GM21390 (cell line): Measurements from ENCODE around the gene BMP6.

Source experiments
- ATAC-seq: cut with Tn5 transposase; IDR thresholded peaks from one replicate; pipeline ENCODE4 v1.9.1; 2021; ENCODE audit not compliant: unreplicated experiment

The BMP6 gene

GRCh38 chr6:7719364-7719850 is 6.5 kb upstream of the BMP6 start:
- ATAC-seq, result no peak

- no peak for ATAC-seq
Measured at GRCh38 chr6:7720346-7720745, 5.6 kb upstream of the BMP6 start.

GRCh38 chr6:7721649-7722048 is 4.2 kb upstream of the BMP6 start:
- no peak for ATAC-seq

GRCh38 chr6:7723041-7723447 is 2.9 kb upstream of the BMP6 start:
- no peak for ATAC-seq

- no peak for ATAC-seq
Measured at GRCh38 chr6:7723554-7723953, 2.3 kb upstream of the BMP6 start.

GRCh38 chr6:7725412-7725811 is 487 bp upstream of the BMP6 start:
- ATAC-seq, result no peak

- ATAC-seq, result peak; percentile 24
Measured at GRCh38 chr6:7726416-7727085, 652 bp downstream of the BMP6 start.

- ATAC-seq, result peak; percentile 8
Measured at GRCh38 chr6:7727086-7727945, 1.4 kb downstream of the BMP6 start.

GRCh38 chr6:7727946-7728854 is 2.3 kb downstream of the BMP6 start:
- no peak for ATAC-seq

- no peak for ATAC-seq
Measured at GRCh38 chr6:7728855-7729590, 3.1 kb downstream of the BMP6 start.

- no peak for ATAC-seq
Measured at GRCh38 chr6:7730001-7730783, 4.3 kb downstream of the BMP6 start.

GRCh38 chr6:7730784-7731227 is 4.9 kb downstream of the BMP6 start:
- no peak for ATAC-seq

- no peak for ATAC-seq
Measured at GRCh38 chr6:7731294-7731693, 5.4 kb downstream of the BMP6 start.

- ATAC-seq, result no peak
Measured at GRCh38 chr6:7732228-7732627, 6.3 kb downstream of the BMP6 start.

GRCh38 chr6:7734707-7735383 is 8.9 kb downstream of the BMP6 start:
- ATAC-seq, result no peak

GRCh38 chr6:7737106-7737505 is 11.2 kb downstream of the BMP6 start:
- ATAC-seq, result no peak

- no peak for ATAC-seq
Measured at GRCh38 chr6:7737867-7738266, 12.0 kb downstream of the BMP6 start.

- no peak for ATAC-seq
Measured at GRCh38 chr6:7742223-7742785, 16.4 kb downstream of the BMP6 start.

GRCh38 chr6:7745942-7746341 is 20.0 kb downstream of the BMP6 start:
- no peak for ATAC-seq
